KG1 (cell line): ENCODE data around the gene GNB4.
A peak's percentile ranks its signal among the peaks of the same experiment; 100 is the strongest.

Experiments
- DNase-seq: peaks from one replicate; lab custom pipeline; 2025; lab: John Stamatoyannopoulos, UW

GNB4 gene

DNA sequence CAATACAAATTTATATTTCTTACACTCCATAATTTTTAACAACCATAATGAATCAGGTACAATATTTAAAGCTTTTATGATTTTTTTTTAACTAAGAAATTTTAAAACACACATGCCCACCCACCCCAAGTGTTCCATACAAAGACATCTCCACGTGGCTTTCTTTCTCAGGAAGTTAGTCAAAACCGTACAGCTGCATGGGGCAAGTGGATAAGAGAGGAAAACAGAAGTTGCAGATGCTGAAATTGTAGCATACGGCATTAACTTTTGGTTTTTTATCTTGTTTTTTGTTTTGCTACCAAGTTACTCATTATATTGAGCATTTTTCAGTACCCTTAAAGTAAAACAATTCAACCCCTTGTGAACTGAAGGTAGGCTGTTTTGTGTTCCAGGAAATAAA is 14.8 kb downstream of the GNB4 start:
- DNase-seq, result no peak

DNA sequence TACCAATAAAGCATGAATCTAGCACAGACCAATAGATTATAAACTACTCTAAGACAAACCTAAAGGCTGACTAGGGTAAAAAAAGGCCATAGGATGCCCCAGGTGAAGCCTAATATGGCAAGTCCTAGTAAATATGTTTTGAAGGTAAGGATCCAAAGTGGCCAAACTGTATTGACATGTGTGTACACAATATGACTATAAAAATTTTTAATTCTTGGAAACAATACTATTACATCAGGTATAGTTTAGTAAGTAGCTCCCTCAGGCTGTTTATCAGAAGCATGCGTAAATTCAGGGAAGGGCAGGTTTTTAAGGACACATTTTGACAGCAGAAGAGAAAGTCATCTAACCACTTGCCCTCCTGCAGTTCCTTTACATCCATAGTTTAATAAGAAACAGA is 18.8 kb downstream of the GNB4 start:
- DNase-seq, result no peak

DNA sequence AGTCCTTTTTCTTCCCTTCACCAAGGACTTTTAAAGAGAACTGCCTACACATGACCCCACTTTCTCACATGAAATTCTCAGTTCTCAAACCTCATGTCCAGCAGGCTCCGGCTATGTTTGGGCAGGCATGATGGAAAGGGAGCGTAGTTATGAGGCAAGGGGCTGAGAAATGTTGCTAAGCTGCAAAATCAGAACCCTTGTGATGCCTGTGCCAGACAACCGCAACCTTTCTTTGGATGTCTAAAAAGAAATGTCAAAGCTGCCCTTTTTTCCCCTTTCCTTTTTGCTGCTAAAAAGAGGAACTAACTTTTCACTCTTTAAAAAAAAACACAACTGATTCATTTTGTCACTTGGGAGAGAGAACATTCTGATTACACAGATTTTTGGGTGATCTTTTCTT is 19.2 kb downstream of the GNB4 start:
- DNase-seq, result peak; percentile 46

DNA sequence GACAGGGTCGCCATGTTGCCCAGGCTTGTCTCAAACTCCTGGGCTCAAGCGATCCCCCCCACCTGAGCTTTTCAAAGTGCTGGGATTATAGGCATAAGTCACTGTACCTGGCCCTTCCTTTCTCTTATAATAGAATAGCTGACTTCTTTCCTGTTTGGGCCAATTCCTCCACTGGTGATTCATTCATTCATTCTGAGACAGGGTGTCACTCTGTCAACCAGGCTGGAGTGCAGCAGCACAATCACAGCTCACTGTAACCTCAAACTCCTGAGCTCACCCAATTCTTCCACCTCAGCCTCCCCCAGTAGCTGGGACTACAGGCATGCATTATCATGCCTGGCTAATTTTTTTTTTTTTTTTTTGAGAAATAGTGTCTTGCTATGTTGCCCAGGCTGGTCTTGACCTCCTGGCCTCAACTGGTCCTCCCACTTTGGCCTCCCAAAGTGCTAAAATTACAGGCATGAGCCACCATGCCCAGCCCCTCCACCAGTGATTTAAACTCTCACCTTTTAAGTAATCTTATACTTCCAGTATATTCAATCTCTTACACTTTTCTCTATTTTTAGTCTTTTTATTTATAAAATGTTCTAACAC is 20.9 kb downstream of the GNB4 start:
- no peak for DNase-seq

DNA sequence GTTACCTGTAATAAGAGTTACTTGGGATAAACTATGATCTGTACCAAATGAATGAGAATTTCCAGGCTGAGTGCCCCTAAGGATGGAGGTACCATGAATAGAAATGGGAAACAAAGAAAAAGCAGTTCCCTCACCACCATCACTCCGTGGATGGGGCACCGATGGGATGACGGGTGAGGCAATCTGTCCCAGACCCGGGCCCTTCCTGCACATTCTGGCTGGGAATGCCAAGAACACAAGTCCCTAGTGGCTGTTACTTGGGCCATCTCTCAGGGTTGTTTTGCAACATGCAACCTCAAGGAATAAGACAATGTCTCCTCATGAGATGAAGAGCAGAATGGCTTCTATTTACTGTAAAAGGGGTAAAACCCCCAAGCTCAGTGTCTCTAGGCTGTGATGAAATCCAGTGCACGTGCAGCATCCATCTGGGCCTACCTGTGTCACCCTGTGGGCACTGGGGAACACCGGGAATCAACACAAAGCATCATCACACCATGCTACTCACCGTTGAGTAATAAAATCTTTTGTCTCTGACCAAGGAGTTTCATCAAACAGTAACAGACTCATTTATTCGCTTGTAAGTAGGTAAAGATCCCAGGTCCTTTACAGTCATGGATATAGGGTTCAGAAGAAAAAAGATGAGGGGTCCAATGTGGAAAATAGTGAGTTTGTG is 22.3 kb downstream of the GNB4 start:
- DNase-seq, result no peak

DNA sequence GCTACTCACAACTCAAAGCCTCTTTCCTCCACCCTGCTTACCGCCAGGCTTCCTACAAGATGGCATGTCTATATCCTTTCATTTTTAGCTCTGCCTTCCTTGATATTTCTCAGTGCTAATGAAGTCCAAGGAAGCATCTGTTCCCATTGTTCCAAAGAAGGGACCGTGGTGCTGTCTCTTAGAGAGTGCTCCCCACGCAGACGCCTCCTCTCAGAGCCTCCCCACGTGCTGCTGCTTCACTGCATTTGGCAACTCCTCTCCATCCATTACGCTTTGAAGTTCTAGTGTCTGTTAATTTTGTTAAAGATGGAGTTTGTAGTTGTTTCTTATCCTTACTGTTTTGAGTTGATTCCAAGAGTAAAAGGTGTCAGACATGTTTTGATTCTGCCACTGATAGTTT is 26.2 kb downstream of the GNB4 start:
- no peak for DNase-seq

DNA sequence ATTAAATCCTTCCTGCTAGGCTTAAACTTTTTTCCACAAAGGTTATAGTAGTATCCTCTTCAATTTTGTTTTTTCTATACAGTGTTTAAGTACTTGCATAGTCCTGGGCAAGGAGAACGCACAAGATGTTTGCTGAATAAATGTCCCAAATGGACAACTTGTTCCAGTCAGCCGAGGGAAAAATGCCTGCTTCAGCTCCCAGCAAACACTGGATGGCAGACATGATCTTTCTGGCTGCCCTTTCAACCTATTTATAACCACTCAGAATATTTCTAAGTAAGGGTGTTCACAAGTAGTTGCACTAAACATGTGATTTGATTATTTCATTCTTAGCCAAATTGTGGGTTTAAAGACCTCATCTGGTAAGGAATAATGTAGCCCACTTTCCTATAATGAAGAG is 29.8 kb downstream of the GNB4 start:
- no peak for DNase-seq

DNA sequence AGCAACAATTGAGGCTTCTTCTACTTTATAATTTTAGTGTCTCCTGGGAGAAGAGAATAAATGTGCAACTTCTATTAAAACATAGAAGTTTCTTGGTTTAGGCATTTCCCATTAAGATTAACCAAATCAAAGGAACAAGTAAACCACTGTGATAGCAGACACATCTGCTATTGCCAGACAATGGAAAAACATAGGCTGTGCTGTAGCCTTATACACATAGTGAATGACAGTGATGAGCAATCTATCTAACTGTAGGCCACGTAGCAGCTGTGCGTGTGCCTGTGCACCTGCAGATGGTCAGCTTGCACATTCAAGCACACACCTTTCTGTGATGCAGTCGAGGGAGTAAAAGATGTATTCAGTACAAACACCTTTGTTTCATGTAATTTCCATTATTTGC is 32.7 kb downstream of the GNB4 start:
- DNase-seq, result no peak

DNA sequence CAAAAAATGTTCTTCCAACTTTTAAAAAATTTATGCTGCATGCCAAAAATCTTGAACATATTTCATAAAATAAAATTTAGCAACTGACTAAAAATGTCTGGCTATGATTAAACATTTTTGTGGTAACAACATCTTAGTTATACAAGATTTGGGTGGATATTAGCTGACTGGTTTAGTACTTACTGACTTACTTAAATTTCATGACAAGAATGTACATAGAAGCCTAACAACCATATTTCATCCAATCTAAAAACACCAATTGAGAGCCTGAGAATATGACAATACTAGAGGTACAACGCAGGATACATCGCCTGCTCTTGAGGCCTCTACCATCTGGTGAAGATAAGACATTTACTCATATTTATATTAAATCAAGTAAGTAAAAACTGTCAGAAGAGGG is 34.6 kb downstream of the GNB4 start:
- DNase-seq, result no peak

DNA sequence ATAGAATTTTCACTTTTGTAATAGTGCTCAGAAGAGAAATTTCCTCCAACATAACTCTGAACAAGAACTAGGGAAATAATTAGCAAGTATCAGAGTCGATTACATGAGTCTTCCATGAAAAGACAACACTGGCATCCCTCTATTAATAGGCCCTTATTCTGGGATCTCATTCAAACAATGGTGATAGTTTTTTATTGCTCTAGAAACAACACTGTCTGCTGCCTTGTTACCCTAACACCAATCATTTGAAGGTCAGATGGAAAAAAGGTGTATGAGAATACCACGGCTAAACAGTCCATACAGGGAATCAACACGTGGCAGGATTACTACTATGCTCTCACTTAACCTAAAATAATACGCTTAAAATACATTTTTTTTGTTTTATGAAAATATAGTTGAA is 35.9 kb downstream of the GNB4 start:
- no peak for DNase-seq

DNA sequence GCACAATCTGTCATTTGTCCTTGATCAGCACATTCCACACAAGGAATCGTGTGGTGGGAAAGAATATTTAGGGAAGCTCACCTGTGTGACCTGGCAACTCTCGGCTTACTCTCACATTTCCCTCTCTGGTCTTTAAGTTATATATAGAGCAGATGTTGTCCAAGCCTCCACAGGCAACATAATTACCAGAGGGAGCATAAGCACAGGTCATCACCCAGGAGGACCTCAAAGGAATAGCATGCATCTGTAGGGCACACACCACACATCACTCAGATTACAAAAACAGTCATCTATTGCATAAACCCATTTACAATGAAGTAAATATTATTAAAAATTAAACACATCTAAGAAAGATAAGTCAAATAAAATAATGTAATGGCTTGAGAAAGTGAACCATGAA is 36.5 kb downstream of the GNB4 start:
- no peak for DNase-seq

DNA sequence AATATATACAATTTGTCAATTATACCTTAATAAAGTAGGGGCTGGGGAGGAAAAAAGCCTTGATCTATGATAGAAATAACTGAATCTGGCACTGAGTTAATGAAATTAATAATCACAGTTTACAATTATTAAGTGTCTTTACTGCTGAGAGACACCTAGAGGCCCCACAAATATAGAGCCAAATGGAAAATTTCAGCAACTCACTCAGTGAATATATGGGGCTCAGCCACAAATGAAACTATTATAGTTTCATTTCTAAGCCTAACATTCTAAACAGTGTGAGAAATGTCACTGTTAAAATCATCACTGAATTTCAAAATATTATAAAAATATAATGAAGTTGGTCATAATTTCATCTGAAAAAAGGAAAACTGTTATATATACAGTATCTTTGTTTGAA is 40.3 kb downstream of the GNB4 start:
- DNase-seq, result no peak

DNA sequence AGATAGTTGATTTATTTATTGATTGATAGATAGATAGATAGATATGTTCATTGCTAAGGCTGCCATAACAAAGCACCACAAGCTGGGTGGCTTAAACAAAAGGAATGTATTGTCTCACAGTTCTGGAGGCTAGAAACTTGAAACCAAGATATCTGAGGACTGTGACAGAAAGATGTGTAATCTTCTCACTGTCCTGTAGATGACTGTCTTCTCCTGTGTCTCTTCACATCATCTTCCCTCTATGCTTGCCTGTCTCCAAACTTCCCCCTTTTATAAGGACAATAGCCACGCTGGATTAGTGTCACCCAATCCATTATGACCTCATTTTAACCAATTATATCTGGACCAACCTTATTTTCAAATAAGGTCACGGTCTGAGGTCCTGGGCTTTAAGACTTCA is 40.9 kb downstream of the GNB4 start:
- no peak for DNase-seq

DNA sequence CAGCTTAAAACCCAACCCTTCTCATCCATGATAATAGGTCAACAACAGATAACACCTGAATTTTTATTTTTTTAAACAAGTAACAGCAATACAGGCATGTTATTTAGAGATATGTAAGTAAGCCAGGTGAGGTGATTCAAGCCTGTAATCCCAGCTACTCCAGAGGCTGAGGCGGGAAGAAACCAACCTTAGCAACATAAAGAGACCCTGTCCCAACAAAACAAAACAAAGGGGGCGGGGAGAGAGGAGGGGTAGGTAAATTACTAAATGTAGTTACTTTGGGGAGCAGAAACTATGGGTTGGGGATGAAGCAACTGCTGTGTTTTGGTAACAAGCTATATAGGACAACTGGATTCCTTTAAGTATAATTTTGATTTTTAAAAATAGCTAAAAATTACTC is 47.0 kb downstream of the GNB4 start:
- DNase-seq, result no peak

DNA sequence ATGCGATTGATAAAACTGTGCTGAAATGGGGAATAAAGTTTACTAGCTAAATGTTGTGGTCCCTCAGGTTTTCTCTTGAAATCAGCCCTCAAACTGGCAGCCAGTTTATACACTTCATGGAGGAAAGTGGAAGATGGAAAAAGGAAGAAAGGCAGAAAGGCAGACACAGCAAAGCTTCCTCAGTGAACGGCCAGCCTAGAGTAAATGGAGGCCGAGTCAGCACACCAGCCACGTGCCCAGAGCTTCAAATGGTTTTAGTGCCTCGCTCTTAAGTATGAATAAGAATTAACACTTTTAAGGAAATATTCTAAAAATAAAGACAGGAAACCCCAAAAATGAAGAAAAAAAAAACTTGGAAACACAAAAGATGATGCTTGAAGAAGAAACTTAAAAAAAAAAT is 48.3 kb downstream of the GNB4 start:
- no peak for DNase-seq

DNA sequence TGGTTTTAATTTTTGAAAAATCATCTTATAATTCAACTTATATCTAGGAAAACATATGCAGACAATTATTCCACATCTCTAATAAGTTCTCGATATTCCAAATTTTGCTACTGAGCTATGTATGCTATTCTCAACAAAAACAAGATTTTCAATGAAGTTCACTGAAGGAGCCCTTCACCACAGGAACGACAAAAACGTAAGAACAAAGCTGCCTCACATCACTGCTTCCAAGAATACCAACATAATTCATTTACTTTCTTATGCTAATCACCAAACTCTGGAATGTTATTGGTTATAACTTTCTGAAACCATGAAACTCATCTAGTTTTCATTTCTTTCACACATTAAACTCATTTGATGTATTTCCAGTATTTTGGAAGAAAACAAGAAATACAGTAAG is 49.7 kb downstream of the GNB4 start:
- DNase-seq, result no peak

DNA sequence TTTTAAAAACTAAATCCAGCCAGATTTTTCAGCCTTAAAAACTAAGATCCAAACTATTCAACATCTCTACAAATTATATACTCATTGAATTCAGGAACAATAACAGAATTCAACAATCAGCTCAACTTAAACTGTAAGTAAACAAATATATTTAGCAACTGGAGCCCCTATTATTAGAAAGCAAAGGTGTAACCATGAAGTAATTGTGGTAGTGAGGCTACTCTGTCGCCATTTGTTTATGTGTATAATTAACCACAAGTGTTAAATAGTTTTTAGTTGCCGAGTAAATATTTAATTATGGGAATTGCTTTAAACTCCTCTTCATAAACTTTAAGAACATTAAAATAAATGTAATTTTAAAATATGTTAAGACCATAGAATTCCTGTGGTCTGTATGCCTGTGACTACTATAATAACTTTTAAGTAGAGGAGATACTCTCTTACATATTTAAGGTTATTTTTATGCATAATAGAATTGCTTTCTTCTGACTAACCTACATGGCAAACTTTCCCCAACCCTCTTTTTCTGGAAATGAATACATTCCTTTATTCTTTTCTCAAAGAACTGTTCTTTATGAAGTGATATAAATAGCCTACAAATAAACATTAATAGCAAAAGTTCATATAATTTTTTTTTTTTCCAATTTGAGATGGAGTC is 52.6 kb downstream of the GNB4 start:
- no peak for DNase-seq

DNA sequence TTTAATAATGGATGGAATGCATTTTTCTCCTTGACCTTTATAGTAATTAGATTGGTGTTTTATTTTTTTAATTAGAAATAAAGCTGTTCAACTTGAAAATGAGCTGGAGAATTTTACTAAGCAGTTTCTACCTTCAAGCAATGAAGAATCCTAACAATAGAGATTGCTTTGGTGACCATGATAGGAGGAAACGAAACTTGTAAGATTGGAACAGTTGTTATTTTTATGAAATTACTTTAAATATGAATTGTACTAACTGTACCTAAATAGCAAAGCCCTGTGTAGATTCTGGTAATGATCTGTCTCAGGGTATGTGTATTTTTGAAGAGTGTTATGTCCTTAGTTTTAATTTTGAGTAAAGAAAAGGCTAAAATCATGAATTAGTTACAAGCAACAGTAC is 59.4 kb downstream of the GNB4 start:
- no peak for DNase-seq

DNA sequence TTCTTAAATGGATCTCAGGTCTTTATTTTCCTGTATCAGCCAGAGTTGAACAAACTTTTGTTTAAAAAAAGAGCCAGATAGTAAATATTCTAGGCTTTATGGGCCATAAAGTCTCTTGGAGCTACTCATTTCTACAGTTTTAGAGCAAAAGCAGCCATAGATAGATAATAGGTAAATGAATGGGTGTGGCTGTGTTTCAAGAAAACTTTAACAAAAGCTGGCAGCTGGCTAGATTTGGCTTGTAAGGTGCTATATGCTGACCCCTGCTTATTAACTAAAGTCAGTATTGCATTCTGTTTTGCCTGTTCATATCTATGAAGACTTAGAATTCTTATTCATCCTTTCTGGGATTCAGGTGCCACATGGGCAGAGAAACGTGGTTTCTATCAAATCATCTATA is 74.8 kb downstream of the GNB4 start:
- no peak for DNase-seq

DNA sequence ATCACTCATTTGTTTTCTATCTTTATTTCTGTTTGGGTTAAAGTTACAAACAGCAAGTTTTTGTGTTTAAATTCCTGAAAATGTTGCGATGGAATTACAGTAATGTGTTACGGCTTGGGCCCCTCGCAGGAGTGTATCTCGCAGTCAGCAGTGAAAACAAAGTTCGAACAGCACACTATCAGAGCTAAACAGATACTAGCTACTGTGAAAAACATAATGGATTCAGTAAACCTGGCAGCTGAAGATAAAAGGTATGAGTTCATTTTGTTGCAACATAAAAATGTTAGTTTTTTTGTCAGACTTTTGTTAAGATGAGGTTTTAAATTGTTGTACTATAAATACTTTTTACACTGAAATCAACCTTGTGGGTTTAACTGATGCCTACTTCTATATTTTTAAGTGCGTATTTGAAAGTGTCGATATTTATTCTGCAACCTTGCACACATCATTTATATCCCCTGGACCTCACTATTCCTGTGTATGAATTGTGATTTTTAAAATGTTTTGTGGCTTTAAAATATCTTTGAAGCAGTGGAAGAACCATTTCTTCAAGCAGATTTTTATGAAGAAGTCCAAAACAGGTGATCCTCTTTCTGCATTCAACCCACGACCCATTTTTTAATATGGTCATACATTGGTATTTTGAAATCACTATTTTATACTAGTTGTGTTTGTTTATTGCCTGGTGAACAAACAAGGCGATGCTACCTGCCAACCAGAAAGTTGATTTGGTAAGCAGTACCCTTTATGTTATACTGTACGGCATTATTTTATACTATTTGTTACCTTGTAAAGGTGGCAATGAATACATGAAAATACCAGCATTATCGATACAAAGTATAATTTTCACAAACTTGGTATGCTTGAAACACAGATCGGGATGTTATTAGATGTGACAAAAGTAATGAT is 75.9 kb downstream of the GNB4 start:
- DNase-seq, result no peak

DNA sequence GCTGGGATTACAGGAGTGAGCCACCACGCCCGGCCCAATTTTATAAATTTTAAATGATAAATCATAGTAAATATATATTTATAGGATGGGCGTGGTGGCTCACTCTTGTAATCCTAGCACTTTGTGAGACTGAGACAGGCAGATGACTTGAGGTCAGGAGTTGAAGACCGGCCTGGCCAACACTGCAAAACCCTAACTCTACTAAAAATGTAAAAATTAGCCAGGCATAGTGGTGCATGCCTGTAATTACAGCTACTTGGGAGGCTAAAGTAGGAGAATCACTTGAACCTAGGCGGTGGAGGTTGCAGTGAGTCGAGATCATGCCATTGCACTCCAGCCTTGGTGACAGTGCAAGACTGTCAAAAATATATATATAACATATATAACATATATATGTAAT is 77.3 kb downstream of the GNB4 start:
- DNase-seq, result no peak

DNA sequence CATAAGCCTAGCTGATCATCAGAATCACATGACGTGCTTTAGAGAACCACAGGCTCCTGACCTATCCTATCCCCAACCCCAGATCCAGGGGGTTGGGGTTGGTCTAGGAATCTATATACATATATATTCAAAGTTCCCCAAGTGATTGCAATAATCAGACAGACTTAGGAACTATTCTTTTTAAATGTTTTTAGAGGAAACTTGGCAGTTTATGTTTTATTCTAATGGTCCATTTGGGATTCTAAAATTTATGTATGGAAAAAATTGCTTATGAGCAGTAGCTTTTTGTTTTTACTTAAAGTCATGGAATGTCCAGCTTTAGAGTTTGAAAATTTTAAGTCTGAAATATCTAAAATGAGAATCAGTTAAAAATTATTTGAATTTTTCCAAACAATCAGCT is 81.6 kb downstream of the GNB4 start:
- no peak for DNase-seq

DNA sequence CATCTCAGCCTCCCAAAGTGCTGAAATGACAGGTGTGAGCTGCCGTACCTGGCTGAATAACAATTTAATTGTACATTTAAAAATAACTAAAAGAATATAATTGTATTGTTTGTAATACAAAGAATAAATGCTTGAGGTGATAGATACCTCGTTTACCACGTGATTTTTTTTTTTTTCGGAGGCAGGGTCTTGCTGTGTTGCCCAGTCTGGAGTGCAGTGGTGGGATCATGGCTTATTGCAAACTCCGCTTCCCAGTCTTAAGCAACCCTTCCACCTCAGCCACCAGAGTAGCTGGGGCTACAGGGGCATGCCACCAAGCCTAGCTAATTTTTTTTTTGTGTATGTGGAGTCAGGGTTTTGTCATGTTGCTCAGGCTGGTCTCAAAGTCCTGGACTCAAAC is 87.9 kb downstream of the GNB4 start:
- no peak for DNase-seq
